Pancreas (tissue), 10 donors: ENCODE measurements around the gene SLC40A1. TPM values are rescaled to one million over a fixed set of nuclear protein-coding genes. Genes with fewer than 3 reads are reported as not detected.

Experiments
- ATAC-seq, 4 donors: fragments of 200-7000 bp; cut with Tn5 transposase; one replicate each; pipeline versions ENCODE4 v1.8.0 to v1.9.1; 2020; ENCODE audit warnings: mild to moderate bottlenecking in 4 of 4, moderate library complexity in 4 of 4
- DNase-seq, 6 donors: peaks; one replicate each; pipeline ENCODE4 v3.0.0-alpha.2; 2020
- FAIRE-seq: peaks from 2 replicates; lab custom pipeline; 2012; peaks lifted over from hg19 to GRCh38; lab: Jason Lieb, UNC
- H3K27ac ChIP-seq, 4 donors: fragments of 200-600 bp; sonication (generic); 1 replicate in 3 of 4; 2 replicates in 1 of 4; pipeline versions ENCODE4 v1.5.0 to v1.8.0; 2020
- H3K27me3 ChIP-seq, 4 donors: fragments of 200-600 bp; one replicate each; pipeline ENCODE4 v1.8.0; 2021
- H3K36me3 ChIP-seq, 3 donors: fragments of 200-600 bp; sonication (generic) in 1 of 3; one replicate each; pipeline versions ENCODE4 v1.5.0 to v1.8.0; 2020 to 2021
- H3K4me1 ChIP-seq, 3 donors: fragments of 200-600 bp; one replicate each; pipeline ENCODE4 v1.8.0; 2021
- H3K4me3 ChIP-seq, 4 donors: fragments of 200-600 bp; sonication (generic) in 2 of 4; one replicate each; pipeline versions ENCODE4 v1.5.0 to v1.8.0; 2020 to 2021
- H3K9me3 ChIP-seq, 4 donors: fragments of 200-600 bp; one replicate each; pipeline ENCODE4 v1.8.0; 2021
- WGBS, 2 donors: extraction: QIAGEN DNeasy Blood & Tissue Kit; methylation state at CpG; one replicate each; pipeline ENCODE4 v1.1.7; 2013; 5-methylcytosine and 5-hydroxymethylcytosine counted together
- intact Hi-C, 3 donors: fragments of 100-400 bp; cut with DNase I; formaldehyde crosslinking; loops; one replicate each; pipeline versions ENCODE4 v1.11.1 to v1.14.2; 2022
- polyA plus RNA-seq, 2 donors: library from polyadenylated mRNA; stranded (reverse); fragments of 200-250 nt; gene quantifications; one replicate each; pipeline ENCODE4 v1.2.3, GENCODE V29; 2013
- total RNA-seq, 6 donors: library from RNA; stranded (reverse); fragmentation: NEBNext Ultra II Directional in 4 of 6; extraction: Animal tissue kit (Norgen Biotek cat#: 25700) in 4 of 6; gene quantifications; one replicate each; pipeline versions ENCODE4 v1.2.1 to v1.2.4, GENCODE V29; 2021 to 2023
- TF ChIP-seq, protein P1 (sequence below), 4 donors: fragments of 200-600 bp; sonication (generic) in 3 of 4; IDR thresholded peaks; one replicate each; pipeline versions ENCODE4 v1.5.0 to v1.8.0; 2021; ENCODE audit warnings: antibody characterized with exemption in 4 of 4
- donor health status: healthy with polysubstance abuse.
- donor health status: DM: no; HTN: no; CAD: no; lungs with moderate emphysema.
- donor health status: DM: no; HTN: no; CAD: no.
- donor health status: control.
- donor health status: control.
- donor health status: Bipolar disorder and iron deficiency.
- donor health status: DM: yes; HTN: yes; CAD: no.
- donor health status: DM: no; HTN: no; CAD: no.
- donor health status: DM: no; HTN: no; CAD: no.
- donor health status: DM: yes; HTN: yes; CAD: no.

SLC40A1 gene
- total and polyA plus RNA-seq, 8 donors: 14.0 to 65.8 (median 40.4) TPM

GRCh38 chr2:189580241-189580651 lies 340 bp downstream of the SLC40A1 start:
- no peaks in the 10 kb centered on the region for H3K9me3 ChIP-seq
- peak overlapping the region; percentile 42 to 74 (median 64) for H3K4me3 ChIP-seq
- intact Hi-C loops: no loop called here
- TF ChIP-seq, protein P1, sequence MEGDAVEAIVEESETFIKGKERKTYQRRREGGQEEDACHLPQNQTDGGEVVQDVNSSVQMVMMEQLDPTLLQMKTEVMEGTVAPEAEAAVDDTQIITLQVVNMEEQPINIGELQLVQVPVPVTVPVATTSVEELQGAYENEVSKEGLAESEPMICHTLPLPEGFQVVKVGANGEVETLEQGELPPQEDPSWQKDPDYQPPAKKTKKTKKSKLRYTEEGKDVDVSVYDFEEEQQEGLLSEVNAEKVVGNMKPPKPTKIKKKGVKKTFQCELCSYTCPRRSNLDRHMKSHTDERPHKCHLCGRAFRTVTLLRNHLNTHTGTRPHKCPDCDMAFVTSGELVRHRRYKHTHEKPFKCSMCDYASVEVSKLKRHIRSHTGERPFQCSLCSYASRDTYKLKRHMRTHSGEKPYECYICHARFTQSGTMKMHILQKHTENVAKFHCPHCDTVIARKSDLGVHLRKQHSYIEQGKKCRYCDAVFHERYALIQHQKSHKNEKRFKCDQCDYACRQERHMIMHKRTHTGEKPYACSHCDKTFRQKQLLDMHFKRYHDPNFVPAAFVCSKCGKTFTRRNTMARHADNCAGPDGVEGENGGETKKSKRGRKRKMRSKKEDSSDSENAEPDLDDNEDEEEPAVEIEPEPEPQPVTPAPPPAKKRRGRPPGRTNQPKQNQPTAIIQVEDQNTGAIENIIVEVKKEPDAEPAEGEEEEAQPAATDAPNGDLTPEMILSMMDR (IDR thresholded peaks at IDR 0.05): no peak
- peak; percentile 17 to 59 (median 39) for DNase-seq
- WGBS, 2 donors: 1% methylated on average over 13 of the region's 13 CpGs
- no peaks in the 10 kb centered on the region for H3K27me3 ChIP-seq
- peaks cover 5 to 38% (median 26%) of the 10 kb centered on the region in 3 donors for H3K4me1 ChIP-seq
- ATAC-seq: peak; percentile 30 to 56 (median 49)
- no peak for FAIRE-seq
- no peaks in the 10 kb centered on the region for H3K36me3 ChIP-seq
- H3K27ac ChIP-seq: peak overlapping the region; percentile 69 to 93 (median 85)

DNA sequence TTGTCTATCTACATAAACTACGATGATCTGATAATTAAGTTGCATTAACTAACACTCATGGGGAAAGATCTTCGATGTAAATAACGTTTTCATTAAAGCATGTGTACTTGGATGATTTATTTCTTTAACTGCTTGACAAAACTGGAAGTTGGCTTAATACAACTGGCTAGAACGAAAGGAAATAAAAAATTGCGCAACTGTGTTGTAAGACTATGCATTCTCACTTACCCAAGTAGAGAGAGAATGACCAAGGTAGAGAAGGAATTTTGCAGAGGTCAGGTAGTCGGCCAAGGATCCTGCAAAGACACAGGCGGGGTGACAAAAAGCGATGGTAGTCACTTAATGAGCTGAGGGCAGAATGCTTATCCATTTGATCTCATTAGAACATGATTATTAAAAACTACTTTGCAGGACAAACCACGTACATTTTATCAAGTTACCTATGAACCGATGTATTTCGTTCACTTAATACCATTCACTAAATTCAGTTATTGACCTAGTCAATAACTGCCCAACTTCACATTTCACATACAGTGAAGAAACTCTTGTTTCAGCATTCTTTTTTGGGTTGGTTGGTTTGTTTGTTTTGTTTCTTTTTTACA lies 900 bp downstream of the SLC40A1 start:
- ATAC-seq (peak; percentile 39 to 61 (median 44)), FAIRE-seq (peak; percentile 70), DNase-seq (peak in 2 of 6 donors; percentile 18 to 25)
- Histone ChIP-seq H3K4me1 (peaks cover 10 to 44% (median 31%) of the 10 kb centered on the region in 3 donors), H3K4me3 (peak overlapping the region; percentile 42 to 74 (median 64)), H3K9me3 (no peaks in the 10 kb centered on the region), H3K27me3 (no peaks in the 10 kb centered on the region), H3K36me3 (no peaks in the 10 kb centered on the region), H3K27ac (peak overlapping the region; percentile 69 to 93 (median 85))
- WGBS, 2 donors: 7 to 9% methylated on average over 11 of the region's 11 CpGs
- TF ChIP-seq, protein P1 (IDR thresholded peaks at IDR 0.05): no peak
- intact Hi-C loops: no loop called here

GRCh38 chr2:189578272-189578950 lies 2.2 kb downstream of the SLC40A1 start:
- Histone ChIP-seq H3K27me3 (no peaks in the 10 kb centered on the region), H3K9me3 (no peaks in the 10 kb centered on the region), H3K4me1 (peaks cover 17 to 53% (median 41%) of the 10 kb centered on the region in 3 donors), H3K4me3 (peak overlapping the region in 2 of 4 donors; percentile 6 to 74), H3K36me3 (no peaks in the 10 kb centered on the region), H3K27ac (no peak overlapping the region)
- FAIRE-seq (no peak), ATAC-seq (no peak), DNase-seq (no peak)
- TF ChIP-seq, protein P1 (IDR thresholded peaks at IDR 0.05): no peak
- intact Hi-C loops: no loop called here
- WGBS, 2 donors: 20 to 26% methylated on average over 1 of the region's 1 CpG

DNA sequence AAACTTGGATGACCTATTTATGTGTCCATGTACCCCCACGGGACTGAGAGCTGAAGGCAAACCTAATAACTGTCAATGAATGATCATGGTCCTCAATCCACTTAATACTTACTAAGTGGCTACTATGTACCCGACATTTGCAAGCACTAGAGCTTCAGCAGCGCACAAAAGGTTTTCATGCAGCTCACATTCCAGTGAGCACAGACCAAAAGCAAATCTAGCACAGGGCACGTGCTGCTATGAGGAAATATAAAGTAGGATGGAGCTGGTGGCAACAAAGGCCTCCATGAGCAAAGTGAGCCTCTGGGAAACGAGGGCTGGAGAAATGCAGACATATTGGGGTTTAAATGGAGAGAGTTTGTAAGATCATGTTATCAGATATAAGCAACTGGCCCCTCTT lies 3.5 kb downstream of the SLC40A1 start:
- peaks cover 17 to 56% (median 41%) of the 10 kb centered on the region in 3 donors for H3K4me1 ChIP-seq
- TF ChIP-seq, protein P1 (IDR thresholded peaks at IDR 0.05): no peak
- H3K27me3 ChIP-seq: no peaks in the 10 kb centered on the region
- 61 to 74% methylated on average over 5 of the region's 5 CpGs for WGBS, 2 donors
- peak overlapping the region in 1 of 4 donors; percentile 6 for H3K27ac ChIP-seq
- ATAC-seq (no peak), DNase-seq (no peak), FAIRE-seq (no peak)
- H3K36me3 ChIP-seq: peaks cover 0 to 6% (median 0%) of the 10 kb centered on the region in 3 donors
- intact Hi-C loops: no loop called here
- peak overlapping the region in 1 of 4 donors; percentile 9 for H3K4me3 ChIP-seq
- H3K9me3 ChIP-seq: no peaks in the 10 kb centered on the region
